Nephron (organoid): ENCODE measurements around the gene TGFB2.

Source experiments
- H3K27ac Mint-ChIP-seq, 3 experiments: 2 replicates each; pipeline ENCODE4 v1.8.0; 2020; ENCODE audit warnings: mixed read lengths in 3 of 3, mild to moderate bottlenecking in 2 of 3, moderate library complexity in 1 of 3
- H3K27me3 Mint-ChIP-seq: 2 replicates; pipeline ENCODE4 v1.8.0; 2021; ENCODE audit warnings: low read depth, mild to moderate bottlenecking, moderate library complexity, mixed read lengths
- H3K36me3 Mint-ChIP-seq: 2 replicates; pipeline ENCODE4 v1.8.0; 2020; ENCODE audit warnings: low read depth, mixed read lengths
- H3K4me1 Mint-ChIP-seq: 2 replicates; pipeline ENCODE4 v1.8.0; 2020; ENCODE audit warnings: mixed read lengths
- H3K4me3 Mint-ChIP-seq, 3 experiments: 2 replicates each; pipeline ENCODE4 v1.8.0; 2020; ENCODE audit warnings: mild to moderate bottlenecking in 3 of 3, mixed read lengths in 3 of 3, moderate library complexity in 2 of 3
- H3K9me3 Mint-ChIP-seq: 2 replicates; pipeline ENCODE4 v1.8.0; 2020; ENCODE audit warnings: mixed read lengths
- CTCF ChIP-seq, 3 experiments: fragments of 200-600 bp; sonication (generic); IDR thresholded peaks; one replicate each; pipeline ENCODE4 v1.5.0; 2021; ENCODE audit warnings: antibody characterized with exemption in 3 of 3; ENCODE audit not compliant: unreplicated experiment in 3 of 3

The TGFB2 gene

GRCh38 chr1:218478336-218478735 is 133.2 kb downstream of the TGFB2 start:
- no peaks in the 10 kb centered on the region for H3K27me3 Mint-ChIP-seq
- H3K9me3 Mint-ChIP-seq = no peaks in the 10 kb centered on the region
- H3K4me1 Mint-ChIP-seq = peaks cover 7% of the 10 kb centered on the region
- H3K36me3 Mint-ChIP-seq = no peaks in the 10 kb centered on the region
- no peak for TF ChIP-seq CTCF (IDR thresholded peaks at IDR 0.05; ENCODE audit: unreplicated experiment in 3 of 3)
- H3K27ac Mint-ChIP-seq = no peak overlapping the region
- no peak overlapping the region for H3K4me3 Mint-ChIP-seq

GRCh38 chr1:218479436-218480115 is 134.4 kb downstream of the TGFB2 start:
- no peak for TF ChIP-seq CTCF (IDR thresholded peaks at IDR 0.05; ENCODE audit: unreplicated experiment in 3 of 3)
- peaks cover 1% of the 10 kb centered on the region for H3K4me1 Mint-ChIP-seq
- H3K4me3 Mint-ChIP-seq = no peak overlapping the region

GRCh38 chr1:218480137-218480536 is 135.0 kb downstream of the TGFB2 start:
- Mint-ChIP-seq H3K27ac (peak overlapping the region in 2 of 3 experiments; percentile 32 to 65), H3K4me3 (no peak overlapping the region)

More at GRCh38 chr1:218479436-218480115, 134.4 kb downstream of the TGFB2 start:
- Mint-ChIP-seq H3K36me3 (no peaks in the 10 kb centered on the region), H3K9me3 (no peaks in the 10 kb centered on the region), H3K27me3 (no peaks in the 10 kb centered on the region), H3K27ac (peak overlapping the region in 1 of 3 experiments; percentile 65)

GRCh38 chr1:218480588-218481099 is 135.5 kb downstream of the TGFB2 start:
- H3K27me3 Mint-ChIP-seq = no peaks in the 10 kb centered on the region
- no peaks in the 10 kb centered on the region for H3K9me3 Mint-ChIP-seq
- no peak for TF ChIP-seq CTCF (IDR thresholded peaks at IDR 0.05; ENCODE audit: unreplicated experiment in 3 of 3)
- no peaks in the 10 kb centered on the region for H3K4me1 Mint-ChIP-seq
- H3K4me3 Mint-ChIP-seq = no peak overlapping the region
- no peaks in the 10 kb centered on the region for H3K36me3 Mint-ChIP-seq
- H3K27ac Mint-ChIP-seq = peak overlapping the region in 2 of 3 experiments; percentile 39 to 65

More at GRCh38 chr1:218480137-218480536, 135.0 kb downstream of the TGFB2 start:
- Mint-ChIP-seq H3K9me3 (no peaks in the 10 kb centered on the region), H3K4me1 (no peaks in the 10 kb centered on the region), H3K27me3 (no peaks in the 10 kb centered on the region), H3K36me3 (no peaks in the 10 kb centered on the region)
- no peak for TF ChIP-seq CTCF (IDR thresholded peaks at IDR 0.05; ENCODE audit: unreplicated experiment in 3 of 3)

- TF ChIP-seq CTCF (IDR thresholded peaks at IDR 0.05; ENCODE audit: unreplicated experiment in 3 of 3) = no peak
- H3K4me1 Mint-ChIP-seq = no peaks in the 10 kb centered on the region
- no peak overlapping the region for H3K4me3 Mint-ChIP-seq
Measured at GRCh38 chr1:218481116-218481775, 136.1 kb downstream of the TGFB2 start.

More at GRCh38 chr1:218481116-218481775, 136.1 kb downstream of the TGFB2 start:
- H3K36me3 Mint-ChIP-seq = no peaks in the 10 kb centered on the region
- no peaks in the 10 kb centered on the region for H3K9me3 Mint-ChIP-seq
- no peaks in the 10 kb centered on the region for H3K27me3 Mint-ChIP-seq
- peak overlapping the region in 1 of 3 experiments; percentile 39 for H3K27ac Mint-ChIP-seq
